ENCODE results near the gene KLK12.

Gene KLK12

GRCh38 chr19:51024924-51025323, 9.9 kb downstream of the KLK12 start:
- TF ChIP-seq CTCF (IDR thresholded peaks at IDR 0.05), result no peak

GRCh38 chr19:51023946-51024345, 10.9 kb downstream of the KLK12 start:
- H3K27me3 ChIP-seq (ENCODE audit: control insufficient read depth, insufficient read depth, low read length), result no peaks in the 10 kb centered on the region
- no peak overlapping the region for H3K27ac ChIP-seq
- peaks cover 4% of the 10 kb centered on the region for H3K4me1 ChIP-seq
- H3K79me2 ChIP-seq, result no peaks in the 10 kb centered on the region
- no peak overlapping the region for H3K4me3 ChIP-seq (ENCODE audit: low read depth, low read length)
- H2AFZ ChIP-seq, result no peak overlapping the region
- no peaks in the 10 kb centered on the region for H3K9me3 ChIP-seq (ENCODE audit: control insufficient read depth, low read length)
- no peak overlapping the region for H3K9ac ChIP-seq
- no peak for TF ChIP-seq CTCF (IDR thresholded peaks at IDR 0.05)
- H3K36me3 ChIP-seq (ENCODE audit: control insufficient read depth, insufficient read depth, low read length), result no peaks in the 10 kb centered on the region
- no peak overlapping the region for H3K4me2 ChIP-seq (ENCODE audit: low read length)

More at GRCh38 chr19:51024924-51025323, 9.9 kb downstream of the KLK12 start:
- Histone ChIP-seq H3K27me3 (ENCODE audit: control insufficient read depth, insufficient read depth, low read length) (no peaks in the 10 kb centered on the region), H3K4me3 (ENCODE audit: low read depth, low read length) (no peak overlapping the region), H3K79me2 (no peaks in the 10 kb centered on the region), H3K27ac (no peak overlapping the region), H3K9ac (no peak overlapping the region), H2AFZ (no peak overlapping the region), H3K4me1 (peaks cover 2% of the 10 kb centered on the region), H3K4me2 (ENCODE audit: low read length) (no peak overlapping the region), H3K36me3 (ENCODE audit: control insufficient read depth, insufficient read depth, low read length) (no peaks in the 10 kb centered on the region), H3K9me3 (ENCODE audit: control insufficient read depth, low read length) (no peaks in the 10 kb centered on the region)

- no peak overlapping the region for H3K27ac ChIP-seq
- no peak for TF ChIP-seq CTCF (IDR thresholded peaks at IDR 0.05)
- H3K4me2 ChIP-seq (ENCODE audit: low read length), result no peak overlapping the region
- H3K4me3 ChIP-seq (ENCODE audit: low read depth, low read length), result no peak overlapping the region
- no peak overlapping the region for H3K9ac ChIP-seq
- peaks cover 5% of the 10 kb centered on the region for H3K4me1 ChIP-seq
- no peaks in the 10 kb centered on the region for H3K9me3 ChIP-seq (ENCODE audit: control insufficient read depth, low read length)
- no peaks in the 10 kb centered on the region for H3K27me3 ChIP-seq (ENCODE audit: control insufficient read depth, insufficient read depth, low read length)
- H3K36me3 ChIP-seq (ENCODE audit: control insufficient read depth, insufficient read depth, low read length), result no peaks in the 10 kb centered on the region
- H2AFZ ChIP-seq, result no peak overlapping the region
- no peaks in the 10 kb centered on the region for H3K79me2 ChIP-seq
These were observed 12.3 kb downstream of the KLK12 start for GRCh38 chr19:51022526-51022925.

GRCh38 chr19:51020988-51021651, 13.7 kb downstream of the KLK12 start:
- no peak overlapping the region for H3K9ac ChIP-seq
- no peaks in the 10 kb centered on the region for H3K9me3 ChIP-seq (ENCODE audit: control insufficient read depth, low read length)
- no peak overlapping the region for H3K4me3 ChIP-seq (ENCODE audit: low read depth, low read length)
- H2AFZ ChIP-seq, result peak overlapping the region; percentile 6
- H3K4me1 ChIP-seq, result peaks cover 10% of the 10 kb centered on the region
- H3K79me2 ChIP-seq, result no peaks in the 10 kb centered on the region
- TF ChIP-seq CTCF (IDR thresholded peaks at IDR 0.05), result peak; percentile 79
- no peaks in the 10 kb centered on the region for H3K27me3 ChIP-seq (ENCODE audit: control insufficient read depth, insufficient read depth, low read length)
- no peaks in the 10 kb centered on the region for H3K36me3 ChIP-seq (ENCODE audit: control insufficient read depth, insufficient read depth, low read length)
- no peak overlapping the region for H3K27ac ChIP-seq
- no peak overlapping the region for H3K4me2 ChIP-seq (ENCODE audit: low read length)

GRCh38 chr19:51019544-51019925, 15.3 kb downstream of the KLK12 start, which contains the start of gene KLK10:
KLK10 (minus strand) TSS chr19:51019709; CDS start chr19:51019130, 579 bp downstream.
- Histone ChIP-seq H3K27me3 (ENCODE audit: control insufficient read depth, insufficient read depth, low read length) (no peaks in the 10 kb centered on the region), H3K9me3 (ENCODE audit: control insufficient read depth, low read length) (no peaks in the 10 kb centered on the region), H3K9ac (no peak within 1 kb of the TSS), H3K4me2 (ENCODE audit: low read length) (peak within 1 kb of the TSS; percentile 87), H3K79me2 (no peaks in the 10 kb centered on the region), H3K27ac (no peak within 1 kb of the TSS), H3K36me3 (ENCODE audit: control insufficient read depth, insufficient read depth, low read length) (no peaks in the 10 kb centered on the region), H3K4me3 (ENCODE audit: low read depth, low read length) (peak within 1 kb of the TSS; percentile 47), H3K4me1 (peaks cover 10% of the 10 kb centered on the region), H2AFZ (peak within 1 kb of the TSS; percentile 65)
- no peak for TF ChIP-seq CTCF (IDR thresholded peaks at IDR 0.05)
